Neural cell (in vitro differentiated cells): ENCODE measurements around the gene DNAH17. TPM values are rescaled to one million over a fixed set of nuclear protein-coding genes. Genes with fewer than 3 reads are reported as not detected.

Source experiments
- H2AFZ ChIP-seq: fragments of 200-600, 300-800 bp; sonication (generic), shearing (Covaris generic); 2 replicates; pipeline ENCODE4 v1.6.0; 2014; ENCODE audit warnings: low read depth, mild to moderate bottlenecking, antibody characterized with exemption, low read length, moderate library complexity
- H3F3A ChIP-seq: fragments of 200-600 bp; shearing (Covaris generic); 2 replicates; pipeline ENCODE4 v1.6.1; 2016; ENCODE audit warnings: mild to moderate bottlenecking, moderate library complexity, mixed read lengths, antibody characterized with exemption, low read length; ENCODE audit not compliant: insufficient read depth, poor library complexity, severe bottlenecking
- H3K27ac ChIP-seq: fragments of 200-600, 300-800 bp; sonication (generic), shearing (Covaris generic); 2 replicates; pipeline ENCODE4 v1.5.1; 2014; ENCODE audit warnings: mild to moderate bottlenecking, low read length, moderate library complexity
- H3K27me3 ChIP-seq: fragments of 300-800, 200-600 bp; sonication (generic), shearing (Covaris generic); 2 replicates; pipeline ENCODE4 v1.6.0; 2014; ENCODE audit warnings: mild to moderate bottlenecking, low read depth, low read length, moderate library complexity; ENCODE audit not compliant: insufficient read depth
- H3K36me3 ChIP-seq: fragments of 300-800, 200-600 bp; sonication (generic), shearing (Covaris generic); 2 replicates; pipeline ENCODE4 v1.5.1; 2014; ENCODE audit warnings: mild to moderate bottlenecking, antibody characterized with exemption, low read length, moderate library complexity; ENCODE audit not compliant: insufficient read depth
- H3K4me2 ChIP-seq: fragments of 300-800, 200-600 bp; sonication (generic), shearing (Covaris generic); 2 replicates; pipeline ENCODE4 v1.6.0; 2014; ENCODE audit warnings: mild to moderate bottlenecking, low read length
- H3K4me3 ChIP-seq: fragments of 300-800, 200-600 bp; sonication (generic), shearing (Covaris generic); 2 replicates; pipeline ENCODE4 v1.5.1; 2014; ENCODE audit warnings: mild to moderate bottlenecking, low read length, moderate library complexity
- H3K79me2 ChIP-seq: fragments of 200-600 bp; shearing (Covaris generic); replicated peaks from 2 replicates; pipeline ENCODE4 v1.6.0; 2014; ENCODE audit warnings: mild to moderate bottlenecking, low read length, moderate library complexity; ENCODE audit not compliant: insufficient read depth
- H3K9ac ChIP-seq: fragments of 300-800, 200-600 bp; sonication (generic), shearing (Covaris generic); 2 replicates; pipeline ENCODE4 v1.6.1; 2016; ENCODE audit warnings: mild to moderate bottlenecking, low read length, mixed read lengths
- H3K9me2 ChIP-seq: fragments of 200-600 bp; shearing (Covaris generic); 2 replicates; pipeline ENCODE4 v1.6.1; 2016; ENCODE audit warnings: mild to moderate bottlenecking, low read length, mixed read lengths; ENCODE audit not compliant: insufficient read depth
- H3K9me3 ChIP-seq: fragments of 200-600, 300-800 bp; sonication (generic), shearing (Covaris generic); 2 replicates; pipeline ENCODE4 v1.6.1; 2016; ENCODE audit warnings: mild to moderate bottlenecking, mixed run types, low read length, moderate library complexity, mixed read lengths
- H4K20me1 ChIP-seq: fragments of 200-600 bp; shearing (Covaris generic); 2 replicates; pipeline ENCODE4 v1.6.1; 2016; ENCODE audit warnings: mild to moderate bottlenecking, mixed run types; ENCODE audit not compliant: insufficient read depth
- CTCF ChIP-seq: fragments of 450-650 bp; IDR thresholded peaks from 2 replicates; pipeline ENCODE4 v1.5.1; 2014; ENCODE audit warnings: antibody characterized with exemption, mild to moderate bottlenecking, moderate library complexity; ENCODE audit not compliant: poor library complexity, severe bottlenecking
- EP300 ChIP-seq: fragments of 450-650 bp; conservative IDR thresholded peaks from 2 replicates; pipeline ENCODE4 v1.6.1; 2014; ENCODE audit warnings: antibody characterized with exemption, mild to moderate bottlenecking, moderate library complexity; ENCODE audit not compliant: poor library complexity, severe bottlenecking
- EZH2 ChIP-seq: fragments of 200-600, 300-800 bp; shearing (Covaris generic), sonication (generic); IDR thresholded peaks from 2 replicates; pipeline ENCODE4 v1.6.1; 2014; ENCODE audit warnings: antibody characterized with exemption, low read length, borderline replicate concordance, mild to moderate bottlenecking; ENCODE audit not compliant: insufficient read depth, poor library complexity, severe bottlenecking
- MXI1 ChIP-seq: fragments of 450-650 bp; conservative IDR thresholded peaks from 2 replicates; pipeline ENCODE4 v1.6.1; 2014; ENCODE audit warnings: antibody characterized with exemption, mild to moderate bottlenecking; ENCODE audit not compliant: poor library complexity, severe bottlenecking
- POLR2AphosphoS5 ChIP-seq: IDR thresholded peaks from 2 replicates; pipeline ENCODE4 v1.6.1; 2012
- RAD21 ChIP-seq: fragments of 450-650 bp; conservative IDR thresholded peaks from 2 replicates; pipeline ENCODE4 v1.6.1; 2014; ENCODE audit warnings: antibody characterized with exemption, mild to moderate bottlenecking, moderate library complexity
- REST ChIP-seq: IDR thresholded peaks from 2 replicates; pipeline ENCODE4 v1.6.1; 2012; ENCODE audit warnings: borderline replicate concordance
- SMC3 ChIP-seq: fragments of 450-650 bp; conservative IDR thresholded peaks from 2 replicates; pipeline ENCODE4 v1.6.1; 2014; ENCODE audit warnings: antibody characterized with exemption, mild to moderate bottlenecking, moderate library complexity; ENCODE audit not compliant: poor library complexity
- TAF1 ChIP-seq: IDR thresholded peaks from 2 replicates; pipeline ENCODE4 v1.6.1; 2012; ENCODE audit warnings: low read depth
- polyA plus RNA-seq: library from polyadenylated mRNA; depleted of rRNA; stranded (reverse); fragments of >200 nt; gene quantifications from 2 replicates; pipeline ENCODE4 v1.2.3, GENCODE V29; 2014

Gene DNAH17
- polyA plus RNA-seq, 1 donor from 2014 or later, result not detected

GRCh38 chr17:78428025-78428575, 149.1 kb downstream of the DNAH17 start:
- H3K36me3 ChIP-seq, result no peaks in the 10 kb centered on the region
- H3F3A ChIP-seq, result no peaks in the 10 kb centered on the region
- no peaks in the 10 kb centered on the region for H3K9me2 ChIP-seq
- H3K4me3 ChIP-seq, result no peak overlapping the region
- no peak overlapping the region for H3K27ac ChIP-seq
- H2AFZ ChIP-seq, result no peak overlapping the region
- no peak overlapping the region for H3K9ac ChIP-seq
- H3K27me3 ChIP-seq, result no peaks in the 10 kb centered on the region
- TF ChIP-seq EZH2, result no peak
- no peak for TF ChIP-seq EP300
- no peak for TF ChIP-seq REST
- TF ChIP-seq SMC3, result no peak
- no peak for TF ChIP-seq CTCF
- TF ChIP-seq MXI1, result no peak
- no peak for TF ChIP-seq TAF1
- TF ChIP-seq POLR2AphosphoS5, result no peak
- TF ChIP-seq RAD21, result no peak
- H3K4me2 ChIP-seq, result no peak overlapping the region
- H4K20me1 ChIP-seq, result no peaks in the 10 kb centered on the region
- no peaks in the 10 kb centered on the region for H3K79me2 ChIP-seq
- no peaks in the 10 kb centered on the region for H3K9me3 ChIP-seq

- H3K4me2 ChIP-seq, result no peak overlapping the region
- H3K9me3 ChIP-seq, result no peaks in the 10 kb centered on the region
- H4K20me1 ChIP-seq, result no peaks in the 10 kb centered on the region
- no peaks in the 10 kb centered on the region for H3K79me2 ChIP-seq
- H3K27me3 ChIP-seq, result no peaks in the 10 kb centered on the region
- H3K9me2 ChIP-seq, result no peaks in the 10 kb centered on the region
- no peak overlapping the region for H3K4me3 ChIP-seq
- H2AFZ ChIP-seq, result no peak overlapping the region
- no peak overlapping the region for H3K9ac ChIP-seq
- no peaks in the 10 kb centered on the region for H3K36me3 ChIP-seq
- H3K27ac ChIP-seq, result no peak overlapping the region
- TF ChIP-seq TAF1 (no peak), EZH2 (no peak), REST (no peak), EP300 (no peak), CTCF (no peak), POLR2AphosphoS5 (no peak), MXI1 (no peak), RAD21 (no peak), SMC3 (no peak)
- no peaks in the 10 kb centered on the region for H3F3A ChIP-seq
Measured at GRCh38 chr17:78427140-78427539, 150.1 kb downstream of the DNAH17 start.
